Endothelial cell of umbilical vein (primary cell): ENCODE measurements around the gene MCTP2. TPM values are rescaled to one million over a fixed set of nuclear protein-coding genes. Genes with fewer than 3 reads are reported as not detected.

ENCODE experiments used
- BruUV-seq: library from RNA; stranded (reverse); fragments of 400-500 nt; replicated peaks from 2 replicates; lab custom pipeline; 2021; lab: Mats Ljungman, UMichigan
- CTCF ChIA-PET: fragments of 300-600, 350-600 bp; sonication (Branson Sonifier 250); formaldehyde crosslinking; loops from one replicate; lab custom pipeline; 2021; ENCODE audit warnings: antibody characterized with exemption, inconsistent platforms; lab: Charles Lee
- POLR2A ChIA-PET: fragments of 300-600, 350-600 bp; sonication (Branson Sonifier 250); formaldehyde crosslinking; loops from one replicate; lab custom pipeline; 2021; ENCODE audit warnings: antibody characterized with exemption, inconsistent platforms; lab: Charles Lee
- DNase-seq: peaks from one replicate; pipeline ENCODE4 v3.0.0-alpha.2; 2011; ENCODE audit warnings: low read depth, low spot score
- FAIRE-seq: peaks from 2 replicates; lab custom pipeline; 2011; peaks lifted over from hg19 to GRCh38; lab: Jason Lieb, UNC
- H2AFZ ChIP-seq: 2 replicates; pipeline ENCODE4 v1.6.0; 2012; ENCODE audit warnings: low read depth, low read length, control low read depth, inconsistent platforms
- H3K27ac ChIP-seq: 2 replicates; pipeline ENCODE4 v1.5.1; 2011; ENCODE audit warnings: low read depth, mild to moderate bottlenecking, control low read depth, low read length, moderate library complexity; ENCODE audit not compliant: insufficient read depth
- H3K27me3 ChIP-seq, 2 experiments: 2 replicates each; pipeline versions ENCODE4 v1.6.0 to v1.6.1; 2011; ENCODE audit warnings: low read length in 2 of 2, mixed read lengths in 1 of 2; ENCODE audit not compliant: control insufficient read depth in 2 of 2, insufficient read depth in 2 of 2
- H3K36me3 ChIP-seq, 2 experiments: 2 replicates in 1 of 2; 3 replicates in 1 of 2; pipeline ENCODE4 v1.5.1; 2011; ENCODE audit warnings: low read length in 2 of 2, mild to moderate bottlenecking in 1 of 2, moderate library complexity in 1 of 2; ENCODE audit not compliant: control insufficient read depth in 2 of 2, insufficient read depth in 2 of 2; ENCODE audit errors: extremely low read depth in 1 of 2
- H3K4me1 ChIP-seq: 3 replicates; pipeline ENCODE4 v1.5.1; 2011; ENCODE audit warnings: mild to moderate bottlenecking, low read length; ENCODE audit not compliant: control insufficient read depth, insufficient read depth; ENCODE audit errors: extremely low read depth
- H3K4me2 ChIP-seq: 2 replicates; pipeline ENCODE4 v1.6.1; 2011; ENCODE audit warnings: low read length, control low read depth, mixed read lengths; ENCODE audit not compliant: insufficient read depth
- H3K4me3 ChIP-seq, 3 experiments: fragments of 200-600 bp in 1 of 3; sonication (generic), shearing (Covaris generic) in 1 of 3; replicated peaks in 1 of 3; 2 replicates each; pipeline ENCODE4 v1.5.1; 2011 to 2016; ENCODE audit warnings: control low read depth in 3 of 3, low read length in 3 of 3, mild to moderate bottlenecking in 2 of 3, inconsistent platforms in 1 of 3, low read depth in 1 of 3, moderate library complexity in 1 of 3; ENCODE audit not compliant: insufficient read depth in 1 of 3
- H3K79me2 ChIP-seq: 2 replicates; pipeline ENCODE4 v1.6.0; 2012; ENCODE audit warnings: low read length, inconsistent platforms; ENCODE audit not compliant: control insufficient read depth, insufficient read depth
- H3K9ac ChIP-seq: replicated peaks from 2 replicates; pipeline ENCODE3; 2011; ENCODE audit warnings: low read length, control low read depth; ENCODE audit not compliant: insufficient read depth; ENCODE audit errors: extremely low read depth
- H3K9me1 ChIP-seq: replicated peaks from 3 replicates; pipeline ENCODE4 v1.6.0; 2011; ENCODE audit warnings: mild to moderate bottlenecking, low read length; ENCODE audit not compliant: control insufficient read depth, insufficient read depth; ENCODE audit errors: extremely low read depth
- H3K9me3 ChIP-seq: replicated peaks from 2 replicates; pipeline ENCODE4 v1.5.1; 2012; ENCODE audit warnings: low read length, inconsistent platforms; ENCODE audit not compliant: control insufficient read depth, insufficient read depth
- H4K20me1 ChIP-seq: replicated peaks from 2 replicates; pipeline ENCODE3; 2011; ENCODE audit warnings: mild to moderate bottlenecking, low read length; ENCODE audit not compliant: control insufficient read depth, insufficient read depth; ENCODE audit errors: extremely low read depth
- CTCF ChIP-seq, 2 donors: IDR thresholded peaks; 1 replicate in 1 of 2; 2 replicates in 1 of 2; pipeline ENCODE4 v1.5.1; 2011; ENCODE audit warnings: low read length in 2 of 2, mild to moderate bottlenecking in 2 of 2, moderate library complexity in 2 of 2, control low read depth in 1 of 2, inconsistent platforms in 1 of 2, low read depth in 1 of 2; ENCODE audit not compliant: insufficient read depth in 1 of 2; ENCODE audit errors: extremely low read depth in 1 of 2
- EZH2 ChIP-seq: IDR thresholded peaks from 2 replicates; pipeline ENCODE4 v1.6.1; 2012; ENCODE audit warnings: borderline replicate concordance, low read depth, mild to moderate bottlenecking, moderate library complexity, low read length, inconsistent platforms; ENCODE audit not compliant: severe bottlenecking
- FOS ChIP-seq: IDR thresholded peaks from 2 replicates; pipeline ENCODE4 v1.6.1; 2011; ENCODE audit warnings: mild to moderate bottlenecking, low read length, moderate library complexity, borderline replicate concordance; ENCODE audit not compliant: insufficient read depth
- GATA2 ChIP-seq: IDR thresholded peaks from 2 replicates; pipeline ENCODE4 v1.7.0; 2011; ENCODE audit warnings: low read depth, mild to moderate bottlenecking, moderate library complexity, mixed read lengths, low read length; ENCODE audit not compliant: insufficient read length, insufficient read depth
- JUN ChIP-seq: IDR thresholded peaks from 2 replicates; pipeline ENCODE4 v1.6.1; 2011; ENCODE audit warnings: borderline replicate concordance, low read depth; ENCODE audit not compliant: insufficient read length, insufficient read depth
- MAX ChIP-seq: IDR thresholded peaks from 2 replicates; pipeline ENCODE4 v1.6.1; 2011; ENCODE audit not compliant: insufficient read depth, insufficient read length
- MYC ChIP-seq: IDR thresholded peaks from one replicate; pipeline ENCODE4 v1.6.1; 2011; ENCODE audit warnings: mild to moderate bottlenecking, low read depth, low read length
- POLR2A ChIP-seq: IDR thresholded peaks from 2 replicates; pipeline ENCODE4 v1.6.1; 2012; ENCODE audit warnings: low read depth, mild to moderate bottlenecking, control low read depth, low read length
- POLR2AphosphoS5 ChIP-seq: IDR thresholded peaks from 2 replicates; pipeline ENCODE4 v1.6.1; 2012; ENCODE audit warnings: low read depth, mild to moderate bottlenecking, control low read depth, low read length, moderate library complexity; ENCODE audit not compliant: insufficient read depth
- dilution Hi-C: fragments of 300-500 bp; cut with MboI; formaldehyde crosslinking; loops from one replicate; pipeline ENCODE4 v1.15.0; 2019; ENCODE audit warnings: low sequenced_read_pairs; ENCODE audit not compliant: extremely low pct_ligation_motif_present
- intact Hi-C: fragments of 100-400 bp; cut with micrococcal nuclease; formaldehyde crosslinking; loops from one replicate; pipeline ENCODE4 v1.10.0; 2022
- polyA plus RNA-seq, 4 experiments: library from polyadenylated mRNA; depleted of rRNA in 3 of 4; stranded (reverse) in 3 of 4; unstranded in 1 of 4; fragments of >200 nt; gene quantifications; 2 replicates each; pipeline versions ENCODE4 v1.2.1 to v1.2.3, GENCODE V29; 2011 to 2012; ENCODE audit warnings: missing spikeins in 1 of 4
- total RNA-seq: library from RNA; stranded (reverse); gene quantifications from 2 replicates; pipeline ENCODE4 v1.2.3, GENCODE V29; 2021

MCTP2 gene
- total and polyA plus RNA-seq, 2 donors (not counting 3 experiments of a cell fraction or from before 2014, with no cell fraction given) = 0.01 to 0.75 TPM

GRCh38 chr15:94239474-94239873 lies 8.1 kb downstream of the MCTP2 start:
- Histone ChIP-seq H3K27ac (no peak overlapping the region), H3K9me3 (no peaks in the 10 kb centered on the region), H3K4me1 (no peaks in the 10 kb centered on the region), H3K36me3 (no peaks in the 10 kb centered on the region), H3K9me1 (no peaks in the 10 kb centered on the region), H3K4me2 (no peak overlapping the region), H4K20me1 (no peaks in the 10 kb centered on the region), H3K27me3 (no peaks in the 10 kb centered on the region), H2AFZ (no peak overlapping the region), H3K79me2 (no peaks in the 10 kb centered on the region), H3K9ac (no peak overlapping the region), H3K4me3 (no peak overlapping the region)
- DNase-seq = no peak
- CTCF ChIA-PET = no interaction called here
- POLR2A ChIA-PET = no interaction called here
- dilution Hi-C loops (no loop called here), intact Hi-C loops (no loop called here)
- TF ChIP-seq POLR2AphosphoS5 (no peak), CTCF (IDR thresholded peaks at IDR 0.05; ENCODE audit: extremely low read depth in 1 of 2, insufficient read depth in 1 of 2, low read depth in 1 of 2, low read length in 2 of 2) (no peak), GATA2 (no peak), JUN (no peak), MAX (no peak), EZH2 (no peak), MYC (no peak), FOS (no peak), POLR2A (no peak)
- no TSS peak for BruUV-seq
- FAIRE-seq = no peak
